HG03025 (cell line): ENCODE data around the gene AZI2.

Experiments
- ATAC-seq: cut with Tn5 transposase; IDR thresholded peaks from one replicate; pipeline ENCODE4 v1.9.1; 2021; ENCODE audit warnings: mild to moderate bottlenecking, moderate library complexity; ENCODE audit not compliant: unreplicated experiment, low FRiP score

Gene AZI2

GRCh38 chr3:28308196-28308595 lies 40.4 kb downstream of the AZI2 start:
- ATAC-seq: no peak

GRCh38 chr3:28301688-28302087 lies 46.9 kb downstream of the AZI2 start:
- ATAC-seq: no peak

- no peak for ATAC-seq
Measured at GRCh38 chr3:28300345-28300962, 48.2 kb downstream of the AZI2 start.

- no peak for ATAC-seq
Measured at GRCh38 chr3:28299705-28300104, 48.9 kb downstream of the AZI2 start.

GRCh38 chr3:28295898-28296490 lies 52.6 kb downstream of the AZI2 start:
- no peak for ATAC-seq

- no peak for ATAC-seq
Measured at GRCh38 chr3:28294667-28295413, 53.8 kb downstream of the AZI2 start.

- ATAC-seq: no peak
Measured at GRCh38 chr3:28292622-28293021, 56.0 kb downstream of the AZI2 start.

- ATAC-seq: no peak
Measured at GRCh38 chr3:28291577-28291976, 57.0 kb downstream of the AZI2 start.

GRCh38 chr3:28290863-28291300 lies 57.7 kb downstream of the AZI2 start:
- no peak for ATAC-seq

GRCh38 chr3:28287046-28287445 lies 61.6 kb downstream of the AZI2 start:
- no peak for ATAC-seq

GRCh38 chr3:28286595-28286994 lies 62.0 kb downstream of the AZI2 start:
- ATAC-seq: peak; percentile 78

- ATAC-seq: no peak
Measured at GRCh38 chr3:28280781-28281180, 67.8 kb downstream of the AZI2 start.

GRCh38 chr3:28279770-28280169 lies 68.9 kb downstream of the AZI2 start:
- ATAC-seq: no peak

- ATAC-seq: no peak
Measured at GRCh38 chr3:28278918-28279317, 69.7 kb downstream of the AZI2 start.

GRCh38 chr3:28273837-28274236 lies 74.8 kb downstream of the AZI2 start:
- ATAC-seq: no peak
